Ascending aorta (tissue), 2 donors: ENCODE measurements around the gene PSTPIP1. TPM values are rescaled to one million over a fixed set of nuclear protein-coding genes. Genes with fewer than 3 reads are reported as not detected.

Experiments
- DNase-seq, 2 donors: peaks; one replicate each; pipeline ENCODE4 v3.0.0-alpha.2; 2019; ENCODE audit warnings: low spot score in 2 of 2
- H3K27ac ChIP-seq, 2 donors: fragments of 200-600 bp; sonication (generic); one replicate each; pipeline ENCODE4 v1.5.1; 2016 to 2017; ENCODE audit warnings: mild to moderate bottlenecking in 1 of 2
- H3K27me3 ChIP-seq: fragments of 200-600 bp; sonication (generic); one replicate; pipeline ENCODE4 v1.5.1; 2017
- H3K36me3 ChIP-seq, 2 donors: fragments of 200-600 bp; sonication (generic); one replicate each; pipeline ENCODE4 v1.5.1; 2016
- H3K4me1 ChIP-seq, 2 donors: fragments of 200-600 bp; sonication (generic); one replicate each; pipeline ENCODE4 v1.5.1; 2016 to 2017; ENCODE audit warnings: mild to moderate bottlenecking in 1 of 2
- H3K4me3 ChIP-seq, 2 donors: fragments of 200-600 bp; sonication (generic); one replicate each; pipeline ENCODE4 v1.5.1; 2016 to 2017; ENCODE audit warnings: mild to moderate bottlenecking in 1 of 2
- H3K9me3 ChIP-seq, 2 donors: fragments of 200-600 bp; sonication (generic); one replicate each; pipeline ENCODE4 v1.5.1; 2016
- intact Hi-C: fragments of 100-400 bp; cut with DNase I; formaldehyde crosslinking; loops from one replicate; pipeline ENCODE4 v1.15.1; 2023
- total RNA-seq: library from RNA; depleted of rRNA; stranded (reverse); fragments of >200 nt; gene quantifications from one replicate; pipeline ENCODE4 v1.1.0, GENCODE V29; 2016
- TF ChIP-seq, protein P1 (sequence below), 3 experiments: fragments of 200-600 bp in 2 of 3; fragments of 450-650 bp in 1 of 3; sonication (generic) in 2 of 3; IDR thresholded peaks; one replicate each; pipeline ENCODE4 v1.5.1; 2016 to 2019; ENCODE audit warnings: antibody characterized with exemption in 3 of 3, mild to moderate bottlenecking in 1 of 3, moderate library complexity in 1 of 3

Gene PSTPIP1
- total RNA-seq, 1 donor from 2014 or later: 14.6 TPM

DNA sequence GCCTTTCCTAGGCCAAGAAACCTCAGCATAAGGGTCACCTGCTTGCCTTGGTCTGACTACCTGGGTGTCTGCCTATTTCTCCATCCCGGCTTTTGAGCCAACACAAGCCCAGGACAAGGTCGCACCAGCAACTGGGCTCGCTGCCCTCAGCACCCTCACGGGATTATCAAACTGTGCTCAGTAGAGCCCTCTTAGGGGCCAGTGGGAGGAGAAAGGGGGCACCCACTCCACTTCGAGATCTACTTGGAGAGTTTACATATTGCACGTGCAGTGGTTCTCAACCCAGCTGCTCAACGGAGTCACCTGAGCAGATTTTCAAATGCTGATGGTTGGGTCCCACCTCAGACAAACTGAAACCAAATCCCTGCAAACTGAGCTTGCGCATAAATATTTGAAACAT is 44.9 kb downstream of the PSTPIP1 start:
- H3K9me3 ChIP-seq: no peaks in the 10 kb centered on the region
- no peak overlapping the region for H3K27ac ChIP-seq
- H3K36me3 ChIP-seq: peaks cover 11 to 25% of the 10 kb centered on the region in 2 donors
- H3K4me3 ChIP-seq: no peak overlapping the region
- TF ChIP-seq, protein P1, sequence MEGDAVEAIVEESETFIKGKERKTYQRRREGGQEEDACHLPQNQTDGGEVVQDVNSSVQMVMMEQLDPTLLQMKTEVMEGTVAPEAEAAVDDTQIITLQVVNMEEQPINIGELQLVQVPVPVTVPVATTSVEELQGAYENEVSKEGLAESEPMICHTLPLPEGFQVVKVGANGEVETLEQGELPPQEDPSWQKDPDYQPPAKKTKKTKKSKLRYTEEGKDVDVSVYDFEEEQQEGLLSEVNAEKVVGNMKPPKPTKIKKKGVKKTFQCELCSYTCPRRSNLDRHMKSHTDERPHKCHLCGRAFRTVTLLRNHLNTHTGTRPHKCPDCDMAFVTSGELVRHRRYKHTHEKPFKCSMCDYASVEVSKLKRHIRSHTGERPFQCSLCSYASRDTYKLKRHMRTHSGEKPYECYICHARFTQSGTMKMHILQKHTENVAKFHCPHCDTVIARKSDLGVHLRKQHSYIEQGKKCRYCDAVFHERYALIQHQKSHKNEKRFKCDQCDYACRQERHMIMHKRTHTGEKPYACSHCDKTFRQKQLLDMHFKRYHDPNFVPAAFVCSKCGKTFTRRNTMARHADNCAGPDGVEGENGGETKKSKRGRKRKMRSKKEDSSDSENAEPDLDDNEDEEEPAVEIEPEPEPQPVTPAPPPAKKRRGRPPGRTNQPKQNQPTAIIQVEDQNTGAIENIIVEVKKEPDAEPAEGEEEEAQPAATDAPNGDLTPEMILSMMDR (IDR thresholded peaks at IDR 0.05): no peak
- intact Hi-C loops: no loop called here
- DNase-seq: no peak
- no peaks in the 10 kb centered on the region for H3K27me3 ChIP-seq
- H3K4me1 ChIP-seq: peaks cover 0 to 5% of the 10 kb centered on the region in 2 donors

GRCh38 chr15:77040673-77041072 is 45.7 kb downstream of the PSTPIP1 start:
- H3K4me1 ChIP-seq: peaks cover 0 to 5% of the 10 kb centered on the region in 2 donors
- H3K27ac ChIP-seq: no peak overlapping the region
- intact Hi-C loops: no loop called here
- H3K4me3 ChIP-seq: no peak overlapping the region
- DNase-seq: no peak
- peaks cover 11 to 30% of the 10 kb centered on the region in 2 donors for H3K36me3 ChIP-seq
- no peaks in the 10 kb centered on the region for H3K9me3 ChIP-seq
- TF ChIP-seq, protein P1 (IDR thresholded peaks at IDR 0.05): no peak
- H3K27me3 ChIP-seq: no peaks in the 10 kb centered on the region

GRCh38 chr15:77042245-77042919 is 47.5 kb downstream of the PSTPIP1 start:
- DNase-seq: no peak
- intact Hi-C loops: no loop called here
- Histone ChIP-seq H3K4me3 (no peak overlapping the region), H3K27ac (peak overlapping the region in 1 of 2 donors; percentile 2), H3K27me3 (no peaks in the 10 kb centered on the region), H3K36me3 (peaks cover 14 to 27% of the 10 kb centered on the region in 2 donors), H3K4me1 (peaks cover 0 to 5% of the 10 kb centered on the region in 2 donors), H3K9me3 (no peaks in the 10 kb centered on the region)
- TF ChIP-seq, protein P1 (IDR thresholded peaks at IDR 0.05): no peak

DNA sequence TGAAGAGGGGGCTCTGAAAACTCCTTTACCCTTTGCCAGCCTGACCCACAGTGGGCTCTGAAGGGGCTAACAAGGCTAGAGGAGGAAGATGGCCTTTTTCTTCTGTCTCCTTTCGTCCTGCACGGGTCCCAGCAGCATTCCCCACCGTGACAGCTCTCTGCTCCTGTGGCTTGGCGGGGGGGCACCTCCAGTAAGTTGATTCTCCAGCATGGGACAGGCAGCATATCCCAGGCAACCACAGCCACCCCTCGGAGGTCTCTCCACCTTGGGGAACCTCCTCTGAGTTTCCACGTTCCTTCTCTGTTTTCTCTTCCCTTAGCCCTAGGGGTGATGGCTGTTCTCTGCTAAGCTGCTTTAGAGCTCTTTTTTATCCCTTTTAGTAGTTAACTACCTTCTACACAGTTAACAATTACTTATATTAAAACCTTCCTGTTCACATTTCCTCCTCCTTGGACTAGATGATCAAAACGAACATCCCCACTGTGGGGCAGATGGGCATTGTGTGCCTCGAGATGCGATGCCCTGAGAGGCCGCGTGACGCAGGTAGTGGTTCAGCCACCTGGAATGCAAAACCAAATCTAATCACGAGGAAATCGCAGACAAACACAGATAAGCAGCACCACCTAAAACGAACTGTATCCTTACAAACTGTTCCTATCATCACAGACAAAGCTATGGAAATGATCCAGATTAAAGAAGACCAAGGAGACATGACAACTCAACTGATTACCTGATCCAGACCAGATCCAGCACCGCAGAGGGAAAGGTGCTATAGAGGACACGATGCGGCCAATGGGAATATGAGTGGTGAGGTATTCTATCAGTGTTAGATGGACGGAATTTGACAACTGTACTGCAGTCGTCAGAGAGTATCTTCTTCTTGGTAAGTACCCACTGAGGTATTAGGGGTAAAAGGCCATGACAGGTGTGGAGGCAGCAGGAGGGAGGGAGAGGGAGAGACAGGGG is 48.3 kb downstream of the PSTPIP1 start:
- no peak for DNase-seq
- Histone ChIP-seq H3K27me3 (no peaks in the 10 kb centered on the region), H3K36me3 (peaks cover 13 to 26% of the 10 kb centered on the region in 2 donors), H3K9me3 (no peaks in the 10 kb centered on the region), H3K4me1 (peaks cover 0 to 5% of the 10 kb centered on the region in 2 donors), H3K27ac (peak overlapping the region; percentile 58 to 66), H3K4me3 (no peak overlapping the region)
- TF ChIP-seq, protein P1 (IDR thresholded peaks at IDR 0.05): no peak
- intact Hi-C loops: no loop called here

DNA sequence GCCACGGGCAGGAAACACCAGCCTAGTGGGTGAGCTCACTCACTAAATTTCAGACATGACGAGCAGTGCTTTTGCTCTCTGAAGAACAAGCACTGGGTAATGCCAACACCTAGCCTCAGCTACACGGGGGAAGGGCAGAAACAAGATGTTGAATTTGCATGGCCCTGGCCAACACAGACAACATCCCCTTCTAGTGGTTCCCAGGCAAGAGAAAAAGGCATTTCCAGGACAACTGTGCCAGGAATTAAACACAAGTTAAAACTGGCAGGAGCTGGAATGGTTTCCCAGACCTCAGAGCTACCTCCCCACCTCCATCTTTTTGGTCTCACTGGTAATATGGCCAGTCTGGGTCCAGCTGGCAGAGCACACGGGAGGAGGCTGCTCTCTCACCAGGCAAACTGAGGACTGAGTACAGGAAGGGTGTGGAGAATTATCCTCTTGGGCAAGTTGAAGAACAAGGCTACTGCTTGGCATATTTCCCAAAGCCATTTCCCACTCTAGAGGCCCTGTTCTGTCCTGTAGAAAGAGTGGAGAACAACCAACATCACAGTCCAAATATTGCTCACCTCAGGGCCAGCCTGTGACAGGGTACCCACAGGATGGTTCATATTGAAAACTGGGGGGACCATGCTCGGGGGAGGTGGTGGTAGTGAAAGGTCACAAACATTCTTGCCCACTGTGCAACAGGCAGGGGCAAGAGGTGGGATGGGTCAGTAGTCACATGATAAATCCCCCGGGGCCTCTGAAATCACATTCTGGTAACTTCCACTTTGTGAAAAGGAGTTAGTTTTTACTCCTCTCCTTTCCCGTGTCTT is 49.5 kb downstream of the PSTPIP1 start:
- H3K27ac ChIP-seq: peak overlapping the region; percentile 58 to 66

More for the DNA sequence above, 49.5 kb downstream of the PSTPIP1 start:
- Histone ChIP-seq H3K36me3 (peaks cover 10 to 26% of the 10 kb centered on the region in 2 donors), H3K4me3 (no peak overlapping the region), H3K27me3 (no peaks in the 10 kb centered on the region), H3K9me3 (no peaks in the 10 kb centered on the region), H3K4me1 (peaks cover 0 to 7% of the 10 kb centered on the region in 2 donors)
- no peak for DNase-seq
- TF ChIP-seq, protein P1 (IDR thresholded peaks at IDR 0.05): no peak
- intact Hi-C loops: no loop called here
